SK-N-SH (cell line): ENCODE results near the gene NSRP1. TPM values are rescaled to one million over a fixed set of nuclear protein-coding genes. Genes with fewer than 3 reads are reported as not detected.

Experiments
- CTCF ChIA-PET: fragments of 300-600, 350-600 bp; formaldehyde crosslinking; extraction: SDS; loops from one replicate; lab custom pipeline; 2021; lab: Yijun Ruan, JAX
- POLR2A ChIA-PET: fragments of 350-600 bp; sonication (Branson Sonifier 250); formaldehyde crosslinking; extraction: SDS; loops from one replicate; lab custom pipeline; 2020; ENCODE audit warnings: antibody characterized with exemption, inconsistent platforms; lab: Yijun Ruan, JAX
- DNase-seq: peaks from one replicate; pipeline ENCODE4 v3.0.0; 2012
- H2AFZ ChIP-seq: fragments of 200-600 bp; sonication (generic); 2 replicates; pipeline ENCODE4 v1.8.1; 2016; ENCODE audit warnings: antibody characterized with exemption, mild to moderate bottlenecking, low read depth
- H3F3A ChIP-seq: fragments of 200-600 bp; sonication (generic); replicated peaks from 2 replicates; pipeline ENCODE3; 2016; ENCODE audit warnings: antibody characterized with exemption, mild to moderate bottlenecking; ENCODE audit not compliant: insufficient read depth
- H3K27ac ChIP-seq, 2 experiments: fragments of 200-500 bp in 1 of 2; fragments of 200-600 bp in 1 of 2; sonication (Bioruptor generic) in 1 of 2; sonication (generic), shearing (Covaris generic) in 1 of 2; 2 replicates each; pipeline versions ENCODE4 v1.5.1 to v1.6.1; 2014 to 2016; ENCODE audit warnings: low read depth in 2 of 2, inconsistent platforms in 1 of 2, low read length in 1 of 2, mild to moderate bottlenecking in 1 of 2, mixed read lengths in 1 of 2
- H3K27me3 ChIP-seq: fragments of 200-600 bp; sonication (generic), shearing (Covaris generic); 2 replicates; pipeline ENCODE4 v1.6.1; 2016; ENCODE audit warnings: mixed run types; ENCODE audit not compliant: insufficient read depth
- H3K36me3 ChIP-seq, 2 experiments: fragments of 200-500 bp in 1 of 2; fragments of 200-600 bp in 1 of 2; sonication (Bioruptor generic) in 1 of 2; sonication (generic) in 1 of 2; replicated peaks in 1 of 2; 2 replicates each; pipeline versions ENCODE3 to v1.5.1; 2014 to 2016; ENCODE audit warnings: low read length in 1 of 2, mild to moderate bottlenecking in 1 of 2; ENCODE audit not compliant: insufficient read depth in 2 of 2, control insufficient read depth in 1 of 2
- H3K4me1 ChIP-seq, 2 experiments: fragments of 200-500 bp in 1 of 2; fragments of 200-600 bp in 1 of 2; sonication (Bioruptor generic) in 1 of 2; sonication (generic), shearing (Covaris generic) in 1 of 2; 2 replicates each; pipeline versions ENCODE4 v1.5.1 to v1.6.1; 2014 to 2016; ENCODE audit warnings: low read depth in 1 of 2, low read length in 1 of 2, mixed run types in 1 of 2; ENCODE audit not compliant: insufficient read depth in 2 of 2, control insufficient read depth in 1 of 2
- H3K4me2 ChIP-seq: fragments of 200-600 bp; sonication (generic), shearing (Covaris generic); 2 replicates; pipeline ENCODE4 v1.6.1; 2017; ENCODE audit warnings: mixed run types
- H3K4me3 ChIP-seq, 2 experiments: fragments of 200-500 bp in 1 of 2; fragments of 200-600 bp in 1 of 2; sonication (Bioruptor generic) in 1 of 2; sonication (generic), shearing (Covaris generic) in 1 of 2; 2 replicates each; pipeline versions ENCODE4 v1.5.1 to v1.8.1; 2014 to 2016; ENCODE audit warnings: low read depth in 2 of 2, inconsistent platforms in 1 of 2, low read length in 1 of 2, mild to moderate bottlenecking in 1 of 2, mixed read lengths in 1 of 2, moderate library complexity in 1 of 2
- H3K79me2 ChIP-seq: fragments of 200-600 bp; sonication (generic); 2 replicates; pipeline ENCODE4 v1.8.1; 2017; ENCODE audit warnings: mild to moderate bottlenecking; ENCODE audit not compliant: insufficient read depth
- H3K9ac ChIP-seq: fragments of 200-600 bp; sonication (generic); 2 replicates; pipeline ENCODE4 v1.6.1; 2017; ENCODE audit warnings: mixed run types
- H3K9me2 ChIP-seq: fragments of 200-600 bp; sonication (generic); 2 replicates; pipeline ENCODE4 v1.6.1; 2017; ENCODE audit warnings: mixed run types
- H3K9me3 ChIP-seq: fragments of 200-600 bp; sonication (generic); 2 replicates; pipeline ENCODE4 v1.6.1; 2017; ENCODE audit warnings: mixed run types, mild to moderate bottlenecking, moderate library complexity
- H4K20me1 ChIP-seq: fragments of 200-600 bp; sonication (generic); 2 replicates; pipeline ENCODE4 v1.6.1; 2017; ENCODE audit warnings: mild to moderate bottlenecking, mixed run types; ENCODE audit not compliant: insufficient read depth
- CHD2 ChIP-seq: fragments of 150-350 bp; IDR thresholded peaks from 2 replicates; pipeline ENCODE4 v1.6.1; 2018; ENCODE audit warnings: low read length; ENCODE audit not compliant: partially characterized antibody
- CTCF ChIP-seq: fragments of 200-600 bp; sonication (generic); IDR thresholded peaks from 2 replicates; pipeline ENCODE4 v1.6.1; 2017; ENCODE audit warnings: antibody characterized with exemption, mild to moderate bottlenecking, moderate library complexity
- ELF1 ChIP-seq: IDR thresholded peaks from 2 replicates; pipeline ENCODE4 v1.4.0; 2012
- EP300 ChIP-seq, 2 experiments: IDR thresholded peaks; 2 replicates each; pipeline versions ENCODE4 v1.4.0 to v1.6.1; 2012; ENCODE audit warnings: borderline replicate concordance in 1 of 2, low read depth in 1 of 2, low read length in 1 of 2
- FOSL2 ChIP-seq: IDR thresholded peaks from 2 replicates; pipeline ENCODE4 v1.4.0; 2012; ENCODE audit warnings: low read depth, mild to moderate bottlenecking, moderate library complexity, borderline replicate concordance
- GATA2 ChIP-seq: sonication (generic); formaldehyde crosslinking; IDR thresholded peaks from 2 replicates; pipeline ENCODE4 v1.5.0; 2020; ENCODE audit warnings: mild to moderate bottlenecking, missing genetic modification reagents
- IRF3 ChIP-seq: fragments of 150-350 bp; IDR thresholded peaks from 2 replicates; pipeline ENCODE4 v1.6.1; 2016; ENCODE audit warnings: mild to moderate bottlenecking, low read depth, low read length
- MAX ChIP-seq: IDR thresholded peaks from 2 replicates; pipeline ENCODE4 v1.4.0; 2012; ENCODE audit warnings: low read depth
- MEF2A ChIP-seq: IDR thresholded peaks from 2 replicates; pipeline ENCODE4 v1.4.0; 2012; ENCODE audit warnings: low read depth, borderline replicate concordance
- MXI1 ChIP-seq: IDR thresholded peaks from 2 replicates; pipeline ENCODE4 v1.6.1; 2012; ENCODE audit warnings: mild to moderate bottlenecking, low read depth, low read length, improper control_type of control experiment
- NRF1 ChIP-seq: IDR thresholded peaks from 2 replicates; pipeline ENCODE4 v1.6.1; 2012; ENCODE audit warnings: low read depth, mild to moderate bottlenecking, low read length
- REST ChIP-seq: IDR thresholded peaks from 2 replicates; pipeline ENCODE4 v1.6.1; 2012; ENCODE audit warnings: mild to moderate bottlenecking, low read depth, low read length, moderate library complexity
- RFX5 ChIP-seq: IDR thresholded peaks from 2 replicates; pipeline ENCODE4 v1.6.1; 2012; ENCODE audit warnings: mild to moderate bottlenecking, improper control_type of control experiment, low read length
- RXRA ChIP-seq: IDR thresholded peaks from 2 replicates; pipeline ENCODE4 v1.4.0; 2012; ENCODE audit warnings: low read depth, mild to moderate bottlenecking, borderline replicate concordance
- TAF1 ChIP-seq: IDR thresholded peaks from 2 replicates; pipeline ENCODE4 v1.6.1; 2012; ENCODE audit warnings: low read depth, mild to moderate bottlenecking, low read length, moderate library complexity, borderline replicate concordance
- TEAD4 ChIP-seq: IDR thresholded peaks from 2 replicates; pipeline ENCODE4 v1.4.0; 2012; ENCODE audit warnings: mild to moderate bottlenecking, borderline replicate concordance; ENCODE audit not compliant: insufficient read depth
- YY1 ChIP-seq: IDR thresholded peaks from 2 replicates; pipeline ENCODE4 v1.4.0; 2012; ENCODE audit warnings: low read depth, mild to moderate bottlenecking
- WGBS: methylation state at CpG from one replicate; pipeline ENCODE4 v1.1.6; 2017; ENCODE audit warnings: low lambda C conversion rate; 5-methylcytosine and 5-hydroxymethylcytosine counted together
- polyA plus RNA-seq, 3 experiments: library from polyadenylated mRNA; depleted of rRNA; stranded (reverse); fragments of >200 nt; gene quantifications; 2 replicates each; pipeline ENCODE4 v1.2.3, GENCODE V29; 2012
- TF ChIP-seq, protein P1 (sequence below): fragments of 150-350 bp; IDR thresholded peaks from 2 replicates; pipeline ENCODE4 v1.6.1; 2017; ENCODE audit warnings: antibody characterized with exemption, low read length, low read depth, borderline replicate concordance

The NSRP1 gene
- polyA plus RNA-seq, 1 of the 3 experiments (the other 2 are of a cell fraction): 10.8 TPM

GRCh38 chr17:30220414-30220813 is 103.8 kb downstream of the NSRP1 start:
- Histone ChIP-seq H3K4me1 (no peaks in the 10 kb centered on the region), H3K9me3 (no peaks in the 10 kb centered on the region), H3K79me2 (no peaks in the 10 kb centered on the region)
- TF ChIP-seq MAX (no peak), IRF3 (no peak), GATA2 (CRISPR knock-in tag) (no peak), MEF2A (no peak), CHD2 (no peak), CTCF (no peak), YY1 (no peak), MXI1 (no peak), RFX5 (no peak), FOSL2 (no peak), ELF1 (no peak)
- TF ChIP-seq, protein P1, sequence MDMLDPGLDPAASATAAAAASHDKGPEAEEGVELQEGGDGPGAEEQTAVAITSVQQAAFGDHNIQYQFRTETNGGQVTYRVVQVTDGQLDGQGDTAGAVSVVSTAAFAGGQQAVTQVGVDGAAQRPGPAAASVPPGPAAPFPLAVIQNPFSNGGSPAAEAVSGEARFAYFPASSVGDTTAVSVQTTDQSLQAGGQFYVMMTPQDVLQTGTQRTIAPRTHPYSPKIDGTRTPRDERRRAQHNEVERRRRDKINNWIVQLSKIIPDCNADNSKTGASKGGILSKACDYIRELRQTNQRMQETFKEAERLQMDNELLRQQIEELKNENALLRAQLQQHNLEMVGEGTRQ: no peak
- TF ChIP-seq, all 33 proteins: peak for 0
- Histone ChIP-seq H3K27ac (no peak overlapping the region), H2AFZ (no peak overlapping the region), H3K4me2 (no peak overlapping the region), H3K9ac (no peak overlapping the region), H3K4me3 (no peak overlapping the region), H4K20me1 (no peaks in the 10 kb centered on the region), H3K36me3 (no peaks in the 10 kb centered on the region), H3K27me3 (no peaks in the 10 kb centered on the region), H3K9me2 (no peaks in the 10 kb centered on the region), H3F3A (no peaks in the 10 kb centered on the region)
- DNase-seq: no peak
- ChIA-PET CTCF (interaction anchor here (0.8 to 2.5 kb wide), 3 partner anchors 15 to 116 kb away, joined by 3 to 7 read pairs (median 3); partner anchors contain the start of gene SLC6A4), POLR2A (no interaction called here)
- WGBS: 86% methylated on average over 5 of the region's 5 CpGs

DNA sequence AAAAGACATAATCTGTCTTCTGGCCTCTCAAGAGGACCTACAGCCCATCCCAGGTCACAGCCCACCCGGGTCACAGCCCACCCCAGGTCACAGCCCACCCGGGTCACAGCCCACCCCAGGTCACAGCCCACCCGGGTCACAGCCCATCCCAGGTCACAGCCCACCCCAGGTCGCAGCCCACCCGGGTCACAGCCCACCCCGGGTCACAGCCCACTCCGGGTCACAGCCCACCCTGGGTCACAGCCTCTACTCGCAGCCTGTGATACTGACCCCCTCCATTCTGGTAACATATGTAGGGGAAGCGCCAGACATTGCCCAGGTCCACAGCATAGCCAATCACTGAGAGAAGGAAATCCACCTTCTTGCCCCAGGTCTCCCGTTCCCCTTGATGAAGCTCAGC is 104.7 kb downstream of the NSRP1 start:
- H3K36me3 ChIP-seq: no peaks in the 10 kb centered on the region
- CTCF ChIA-PET: interaction anchor here (1.1 to 2.5 kb wide), 2 partner anchors 15 to 117 kb away, joined by 3 to 7 read pairs; no protein-coding TSS in a partner anchor

More for the DNA sequence above, 104.7 kb downstream of the NSRP1 start:
- H2AFZ ChIP-seq: no peak overlapping the region
- WGBS: 76% methylated on average over 5 of the region's 10 CpGs
- H3K27ac ChIP-seq: no peak overlapping the region
- no peaks in the 10 kb centered on the region for H3F3A ChIP-seq
- no peak for TF ChIP-seq TAF1
- TF ChIP-seq NRF1: no peak
- no peak for TF ChIP-seq REST
- TF ChIP-seq MXI1: no peak
- no peak for TF ChIP-seq IRF3
- TF ChIP-seq GATA2 (CRISPR knock-in tag): no peak
- TF ChIP-seq TEAD4: no peak
- TF ChIP-seq RXRA: no peak
- no peak for TF ChIP-seq EP300 (IDR thresholded peaks at IDR 0.05; ENCODE audit: borderline replicate concordance in 1 of 2, low read depth in 1 of 2, low read length in 1 of 2)
- no peaks in the 10 kb centered on the region for H3K9me2 ChIP-seq
- H3K27me3 ChIP-seq: no peaks in the 10 kb centered on the region
- no peaks in the 10 kb centered on the region for H4K20me1 ChIP-seq
- H3K4me3 ChIP-seq: no peak overlapping the region
- POLR2A ChIA-PET: no interaction called here
- no peak for DNase-seq
- no peak overlapping the region for H3K9ac ChIP-seq
- H3K79me2 ChIP-seq: no peaks in the 10 kb centered on the region
- H3K4me1 ChIP-seq: no peaks in the 10 kb centered on the region
- H3K4me2 ChIP-seq: no peak overlapping the region
- no peaks in the 10 kb centered on the region for H3K9me3 ChIP-seq
